ENCODE results near the gene MAGI3.

- TF ChIP-seq CTCF (IDR thresholded peaks at IDR 0.05; ENCODE audit: low read depth, low read length, missing input control) (no peak), GABPA (IDR thresholded peaks at IDR 0.05 in 1 of 2, conservative IDR thresholded peaks at IDR 0.05 in 1 of 2) (no peak), RXRA (IDR thresholded peaks at IDR 0.05) (no peak), TAF1 (conservative IDR thresholded peaks at IDR 0.05) (no peak), RAD21 (IDR thresholded peaks at IDR 0.05) (no peak), MAX (IDR thresholded peaks at IDR 0.05) (no peak)
- TF ChIP-seq, protein P1, sequence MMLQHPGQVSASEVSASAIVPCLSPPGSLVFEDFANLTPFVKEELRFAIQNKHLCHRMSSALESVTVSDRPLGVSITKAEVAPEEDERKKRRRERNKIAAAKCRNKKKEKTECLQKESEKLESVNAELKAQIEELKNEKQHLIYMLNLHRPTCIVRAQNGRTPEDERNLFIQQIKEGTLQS (IDR thresholded peaks at IDR 0.05), result no peak
Measured at GRCh38 chr1:113423826-113424225, 33.5 kb downstream of the MAGI3 start.

All from liver (tissue), 3 donors.